ENCODE results near the gene CRYGA.
"Not testable (repeated sequence)": the region's sequence is repeated elsewhere in the genome, so short reads cannot be mapped to it uniquely, and the experiment has no call there.

The CRYGA gene

DNA sequence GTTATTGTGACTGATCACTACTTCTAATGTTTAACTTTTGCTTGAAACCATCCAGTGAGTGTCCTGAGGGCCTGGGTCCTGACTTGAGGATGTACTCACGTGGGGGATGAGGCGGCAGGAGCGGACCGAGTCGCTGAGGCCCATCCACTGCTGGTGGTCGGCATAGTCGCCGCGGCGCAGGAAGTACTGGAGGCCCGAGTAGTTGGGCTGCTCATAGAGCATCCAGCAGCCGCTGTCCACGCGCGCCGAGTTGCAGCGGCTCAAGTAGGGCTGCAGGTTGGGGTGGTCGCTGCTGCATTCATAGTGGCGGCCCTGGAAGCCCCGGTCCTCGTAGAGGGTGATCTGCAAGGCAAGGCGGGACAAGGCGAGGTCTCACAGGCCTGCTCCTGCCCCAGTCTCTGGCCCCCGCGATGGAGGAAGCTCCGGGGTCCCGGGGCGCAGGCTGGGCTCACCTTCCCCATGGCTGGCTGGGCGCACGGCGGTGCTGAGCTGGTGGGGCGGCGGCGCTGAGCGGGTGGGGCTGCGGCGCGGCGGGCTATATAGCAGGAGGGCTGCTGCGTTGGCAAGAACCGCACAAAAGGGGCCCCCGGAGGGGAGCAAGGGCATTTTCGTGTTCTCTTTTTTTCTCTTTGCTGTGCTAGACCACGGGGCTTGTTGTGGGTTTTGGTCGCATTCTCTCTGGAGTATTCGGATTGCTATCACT lies 39.2 kb downstream of the CRYGA start, which contains the start of gene CRYGD:
TSS of gene CRYGD (minus strand) at position 512 of the 703 bp plus-strand sequence. CDS start at position 461, 51 bp downstream.
- not testable (repeated sequence) for DNase-seq

DNA sequence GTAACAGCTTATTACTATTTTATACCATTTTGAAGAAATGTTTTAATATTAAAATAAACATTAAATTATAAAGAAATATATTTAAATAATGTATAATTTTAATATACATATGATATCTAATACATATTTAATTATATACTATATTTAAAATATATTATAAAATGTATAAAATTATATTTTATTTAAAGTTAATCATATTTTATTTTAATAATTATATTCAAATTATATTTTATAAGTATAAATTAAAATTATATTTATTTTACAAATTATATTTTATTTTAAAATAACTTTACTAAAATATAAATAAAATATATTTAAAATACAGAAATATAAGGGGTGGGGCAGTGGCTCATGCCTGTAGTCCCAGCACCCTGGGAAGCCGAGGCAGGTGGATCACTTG lies 41.1 kb downstream of the CRYGA start:
- no peak for DNase-seq

DNA sequence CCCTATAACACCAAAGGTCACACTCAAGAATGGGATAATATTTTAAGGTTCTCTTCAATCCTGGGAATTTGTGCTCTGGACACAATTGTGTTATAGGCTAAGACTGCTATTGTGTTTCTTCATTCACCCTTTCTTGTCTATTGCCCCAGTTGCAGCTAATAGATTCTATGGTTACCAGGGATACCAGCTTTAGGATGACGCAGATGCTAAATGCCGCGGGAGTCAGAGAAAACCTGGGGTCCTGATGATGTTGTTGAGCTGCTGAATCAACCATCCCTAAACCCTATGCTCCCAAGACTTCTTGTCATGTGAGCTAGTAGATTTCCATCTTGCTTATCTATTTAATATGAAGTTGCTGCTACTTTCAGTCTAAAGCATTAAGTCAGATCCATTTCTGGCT lies 44.5 kb downstream of the CRYGA start:
- no peak for DNase-seq

DNA sequence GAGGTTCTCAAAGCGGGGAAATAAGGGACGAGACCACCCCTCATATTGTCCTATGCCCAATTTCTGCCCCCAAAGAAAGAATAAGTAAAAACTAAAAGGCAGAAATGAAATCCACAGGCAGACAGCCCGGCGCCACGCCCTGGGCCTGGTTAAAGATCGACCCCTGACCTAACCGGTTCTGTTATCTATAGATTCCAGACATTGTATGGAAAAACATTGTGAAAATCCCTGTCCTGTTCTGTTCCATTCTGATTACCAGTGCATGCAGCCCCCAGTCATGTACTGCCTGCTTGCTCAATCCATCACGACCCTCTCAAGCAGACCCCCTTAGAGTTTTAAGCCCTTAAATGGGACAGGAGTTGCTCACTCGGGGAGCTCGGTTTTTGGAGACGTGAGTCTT lies 46.0 kb downstream of the CRYGA start:
- not testable (repeated sequence) for DNase-seq

DNA sequence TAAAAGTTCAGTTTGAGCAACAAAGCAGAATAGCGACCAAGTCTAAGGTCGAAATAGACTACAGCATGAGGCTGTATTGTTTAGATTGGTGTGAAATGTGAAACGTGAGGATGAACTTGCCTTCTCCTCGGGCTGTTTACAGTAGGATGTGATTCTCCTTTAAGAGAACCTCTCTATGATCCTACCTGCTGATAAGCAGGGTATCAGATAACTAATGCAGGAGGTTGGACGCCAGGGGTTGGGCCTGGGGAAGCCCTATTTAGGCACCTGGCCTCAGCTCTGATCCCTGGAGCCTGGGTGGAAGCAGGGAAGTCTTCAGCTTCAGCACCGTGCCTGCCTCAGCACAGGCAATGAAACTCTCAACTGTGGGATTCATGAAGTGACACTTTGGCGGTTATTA lies 50.4 kb downstream of the CRYGA start:
- peak; percentile 56 for DNase-seq

DNA sequence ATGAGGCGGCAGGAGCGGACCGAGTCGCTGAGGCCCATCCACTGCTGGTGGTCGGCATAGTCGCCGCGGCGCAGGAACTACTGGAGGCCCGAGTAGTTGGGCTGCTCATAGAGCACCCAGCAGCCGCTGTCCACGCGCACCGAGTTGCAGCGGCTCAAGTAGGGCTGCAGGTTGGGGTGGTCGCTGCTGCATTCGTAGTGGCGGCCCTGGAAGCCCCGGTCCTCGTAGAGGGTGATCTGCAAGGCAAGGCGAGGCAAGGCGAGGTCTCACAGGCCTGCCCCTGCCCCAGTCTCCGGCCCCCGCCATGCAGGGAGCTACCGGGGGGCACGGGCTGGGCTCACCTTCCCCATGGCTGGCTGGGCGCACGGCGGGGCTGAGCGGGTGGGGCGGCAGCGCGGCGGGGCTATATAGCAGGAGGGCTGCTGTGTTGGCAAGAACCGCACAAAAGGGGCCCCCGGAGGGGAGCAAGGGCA lies 51.1 kb downstream of the CRYGA start:
- DNase-seq, result not testable (repeated sequence)
